SH-SY5Y (cell line): ENCODE measurements around the gene DPEP3.

Experiments used
- GATA2 ChIP-seq: IDR thresholded peaks from 2 replicates; pipeline ENCODE4 v1.6.1; 2011; ENCODE audit warnings: mild to moderate bottlenecking, low read depth, low read length
- GATA3 ChIP-seq: IDR thresholded peaks from 2 replicates; pipeline ENCODE4 v1.6.1; 2011; ENCODE audit warnings: low read depth, mild to moderate bottlenecking, low read length, moderate library complexity

DNA sequence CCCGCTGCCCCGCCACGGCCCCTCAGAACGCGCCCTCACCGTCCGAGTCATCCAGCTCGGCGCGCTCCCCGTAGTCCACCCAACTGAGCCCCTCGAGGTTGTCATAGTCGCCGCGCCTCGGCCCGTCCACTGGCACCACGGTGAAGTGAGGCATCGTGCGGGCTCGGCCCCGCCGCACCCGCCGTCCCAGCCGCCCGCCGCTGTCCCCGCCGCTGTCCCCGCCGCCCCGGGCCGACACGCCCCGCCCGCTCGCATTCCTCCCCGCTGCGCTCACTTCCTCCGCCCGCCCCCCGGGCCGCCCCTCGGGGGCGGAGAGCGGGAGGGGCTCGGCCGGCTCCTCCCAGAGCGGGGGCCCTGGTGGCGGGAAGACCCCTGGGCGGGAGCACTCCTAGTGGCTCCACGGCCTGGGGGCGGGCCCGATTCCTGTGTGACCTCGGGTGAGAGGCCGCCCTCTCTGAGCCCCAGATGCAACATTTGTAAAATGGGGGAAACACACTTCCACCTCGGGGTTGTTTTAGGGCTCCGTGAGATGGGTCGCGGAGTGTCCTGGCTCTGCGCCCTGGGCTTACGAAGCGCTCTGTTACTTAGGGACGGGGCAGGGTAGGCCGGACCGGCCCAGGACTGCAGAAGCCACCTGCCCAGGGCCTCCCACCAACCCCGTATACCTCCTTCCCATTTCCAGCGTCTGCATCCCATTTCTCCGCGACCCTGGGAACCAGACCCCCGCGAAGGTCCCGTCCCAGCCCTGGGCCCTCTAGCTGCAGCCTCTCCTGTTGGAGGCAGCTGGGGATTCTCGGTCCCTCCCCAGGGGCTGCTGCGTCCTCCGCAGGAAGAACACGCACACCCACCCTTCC is 11.7 kb downstream of the DPEP3 start, which contains the start of gene SLC12A4:
- no peak for TF ChIP-seq GATA2
- TF ChIP-seq GATA3, result no peak
